GM10248 (cell line): ENCODE results near the gene FAM151A.

ENCODE experiments used
- CTCF ChIA-PET: fragments of 300-600 bp; sonication (Branson Sonifier 250); formaldehyde crosslinking; extraction: SDS; loops from one replicate; lab custom pipeline; 2021; ENCODE audit warnings: antibody characterized with exemption; lab: Yijun Ruan, JAX
- POLR2A ChIA-PET: fragments of 350-650 bp; sonication (Branson Sonifier 250); formaldehyde crosslinking; extraction: SDS; loops from one replicate; lab custom pipeline; 2020; ENCODE audit warnings: antibody characterized with exemption; lab: Yijun Ruan, JAX
- DNase-seq: peaks from one replicate; pipeline ENCODE4 v3.0.0; 2012; ENCODE audit errors: extremely low spot score
- CTCF ChIP-seq: IDR thresholded peaks from 2 replicates; pipeline ENCODE4 v1.5.1; 2012; ENCODE audit warnings: mild to moderate bottlenecking, low read depth; ENCODE audit errors: extremely low read depth, missing control alignments, control extremely low read depth

The FAM151A gene

GRCh38 chr1:54614563-54614962 lies 8.8 kb downstream of the FAM151A start:
- no peak for DNase-seq
- no peak for TF ChIP-seq CTCF
- POLR2A ChIA-PET: no interaction called here
- CTCF ChIA-PET: interaction anchor here (1.4 kb wide), 1 partner anchor 9 kb away, joined by 4 read pairs; the partner anchor contains the start of gene FAM151A

- POLR2A ChIA-PET: no interaction called here
These were observed 9.3 kb downstream of the FAM151A start for GRCh38 chr1:54614024-54614423.

GRCh38 chr1:54611621-54612020 lies 11.7 kb downstream of the FAM151A start:
- no peak for DNase-seq
- no peak for TF ChIP-seq CTCF
- ChIA-PET POLR2A (no interaction called here), CTCF (no interaction called here)

More at GRCh38 chr1:54614024-54614423, 9.3 kb downstream of the FAM151A start:
- TF ChIP-seq CTCF: no peak
- DNase-seq: no peak
- CTCF ChIA-PET: interaction anchor here (1.4 kb wide), 1 partner anchor 9 kb away, joined by 4 read pairs; the partner anchor contains the start of gene FAM151A

- no peak for TF ChIP-seq CTCF
- ChIA-PET POLR2A (no interaction called here), CTCF (no interaction called here)
- DNase-seq: no peak
These were observed 12.4 kb downstream of the FAM151A start for GRCh38 chr1:54610601-54611580.

GRCh38 chr1:54610048-54610447 lies 13.3 kb downstream of the FAM151A start:
- no peak for DNase-seq
- TF ChIP-seq CTCF: no peak
- CTCF ChIA-PET: interaction anchor here (0.9 kb wide), 1 partner anchor 26 kb away, joined by 3 read pairs; no protein-coding TSS in a partner anchor
- POLR2A ChIA-PET: no interaction called here

GRCh38 chr1:54609301-54609921 lies 13.9 kb downstream of the FAM151A start:
- no peak for TF ChIP-seq CTCF
- ChIA-PET POLR2A (no interaction called here), CTCF (interaction anchor here (0.9 kb wide), 1 partner anchor 26 kb away, joined by 3 read pairs; no protein-coding TSS in a partner anchor)
- DNase-seq: no peak
